Measurements from ENCODE around the gene RAPGEF2. TPM values are rescaled to one million over a fixed set of nuclear protein-coding genes. Genes with fewer than 3 reads are reported as not detected.
"Not testable (repeated sequence)": the region's sequence is repeated elsewhere in the genome, so short reads cannot be mapped to it uniquely, and the experiment has no call there.

The RAPGEF2 gene
- polyA plus RNA-seq, 1 donor from 2014 or later, result 0.44 TPM

DNA sequence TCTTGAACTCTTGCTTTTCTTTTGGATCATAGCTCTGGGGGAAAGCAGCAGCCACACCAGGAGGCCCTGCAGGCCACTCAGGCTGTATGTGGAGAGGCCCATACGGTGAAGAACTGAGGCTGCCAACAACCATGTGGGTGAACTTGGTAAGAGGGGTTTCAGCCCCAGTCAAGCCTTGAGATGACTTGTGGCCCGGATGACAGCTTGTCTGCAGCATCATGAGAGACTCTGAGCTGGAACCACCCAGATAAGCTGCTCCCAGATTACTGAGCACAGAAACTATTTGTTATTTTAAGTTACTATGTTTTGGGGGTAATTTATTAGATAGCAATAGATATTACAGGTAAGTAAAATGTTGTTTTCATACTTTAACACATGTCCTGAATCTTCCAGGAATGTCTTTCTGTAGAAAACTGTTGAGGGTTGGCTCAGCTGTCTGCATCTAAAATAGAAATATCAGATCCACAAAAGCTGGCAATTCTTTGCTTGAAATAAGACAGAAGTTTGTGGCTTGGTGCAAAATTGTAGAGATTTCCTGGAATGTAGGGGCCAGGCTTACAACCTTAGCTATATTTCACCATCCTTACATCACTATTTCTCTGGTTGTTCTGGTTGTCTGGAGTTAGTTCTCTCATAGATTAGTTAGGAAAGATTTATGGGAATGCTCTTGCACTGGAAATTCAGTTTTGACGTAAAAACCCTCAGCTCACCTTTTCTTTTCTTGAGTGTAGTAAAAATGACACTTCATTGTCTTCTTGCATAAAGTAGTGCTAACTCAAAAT, 272.1 kb downstream of the RAPGEF2 start:
- Mint-ChIP-seq H3K9me3 (no peaks in the 10 kb centered on the region), H3K4me1 (no peaks in the 10 kb centered on the region), H3K27me3 (peaks cover 6% of the 10 kb centered on the region), H3K4me3 (no peak overlapping the region), H3K27ac (no peak overlapping the region), H3K36me3 (no peaks in the 10 kb centered on the region)

- no peak overlapping the region for H3K4me3 Mint-ChIP-seq
- peaks cover 2% of the 10 kb centered on the region for H3K36me3 Mint-ChIP-seq
- no peaks in the 10 kb centered on the region for H3K9me3 Mint-ChIP-seq
- H3K27me3 Mint-ChIP-seq, result peaks cover 2% of the 10 kb centered on the region
- no peak overlapping the region for H3K27ac Mint-ChIP-seq
- H3K4me1 Mint-ChIP-seq, result no peaks in the 10 kb centered on the region
Observed at GRCh38 chr4:159376289-159376688, 273.4 kb downstream of the RAPGEF2 start.

DNA sequence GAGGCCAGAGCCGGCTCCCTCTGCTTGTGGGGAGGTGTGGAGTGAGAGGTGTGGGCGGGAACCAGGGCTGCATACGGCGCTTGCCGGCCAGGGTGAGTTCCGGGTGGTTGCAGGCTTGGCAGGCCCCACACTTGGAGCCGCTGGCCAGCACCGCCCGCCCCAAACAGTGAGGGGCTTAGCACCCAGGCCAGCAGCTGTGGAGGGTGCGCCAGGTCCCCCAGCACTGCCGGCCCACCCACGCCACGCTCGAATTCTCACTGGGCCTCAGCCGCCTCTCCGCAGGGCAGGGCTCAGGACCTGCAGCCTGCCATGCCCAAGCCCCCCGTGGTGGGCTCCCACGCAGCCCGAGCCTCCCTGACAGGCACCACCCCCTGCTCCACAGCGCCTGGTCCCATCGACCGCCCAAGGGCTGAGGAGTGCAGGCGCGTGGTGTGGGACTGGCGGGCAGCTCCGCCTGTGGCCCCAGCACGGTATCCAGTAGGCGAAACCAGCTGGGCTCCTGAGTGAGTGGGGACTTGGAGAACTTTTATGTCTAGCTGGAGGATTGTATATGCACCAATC, 275.3 kb downstream of the RAPGEF2 start:
- H3K4me1 Mint-ChIP-seq, result no peaks in the 10 kb centered on the region
- peaks cover 6% of the 10 kb centered on the region for H3K27me3 Mint-ChIP-seq
- no peak overlapping the region for H3K27ac Mint-ChIP-seq
- H3K4me3 Mint-ChIP-seq, result no peak overlapping the region
- H3K36me3 Mint-ChIP-seq, result peaks cover 2% of the 10 kb centered on the region
- no peaks in the 10 kb centered on the region for H3K9me3 Mint-ChIP-seq

DNA sequence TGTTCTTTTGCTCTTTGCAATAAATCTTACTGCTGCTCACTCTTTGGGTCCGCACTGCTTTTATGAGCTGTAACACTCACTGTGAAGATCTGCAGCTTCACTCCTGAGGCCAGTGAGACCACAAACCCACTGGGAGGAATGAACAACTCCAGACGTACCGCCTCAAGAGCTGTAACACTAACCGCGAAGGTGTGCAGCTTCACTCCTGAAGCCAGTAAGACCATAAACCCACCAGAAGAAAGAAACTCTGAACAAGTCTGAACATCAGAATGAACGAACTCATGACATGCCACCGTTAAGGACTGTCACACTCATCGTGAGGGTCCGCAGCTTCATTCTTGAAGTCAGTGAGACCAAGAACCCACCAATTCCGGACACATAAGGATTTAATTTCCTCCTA, 276.2 kb downstream of the RAPGEF2 start:
- not testable (repeated sequence) for H3K27ac Mint-ChIP-seq, H3K4me3 Mint-ChIP-seq, H3K4me1 Mint-ChIP-seq, H3K36me3 Mint-ChIP-seq, H3K9me3 Mint-ChIP-seq, H3K27me3 Mint-ChIP-seq

GRCh38 chr4:159379836-159380235, 277.0 kb downstream of the RAPGEF2 start:
- Mint-ChIP-seq H3K27ac (no peak overlapping the region), H3K4me1 (no peaks in the 10 kb centered on the region), H3K36me3 (peaks cover 2% of the 10 kb centered on the region), H3K9me3 (no peaks in the 10 kb centered on the region), H3K27me3 (peaks cover 6% of the 10 kb centered on the region), H3K4me3 (no peak overlapping the region)

DNA sequence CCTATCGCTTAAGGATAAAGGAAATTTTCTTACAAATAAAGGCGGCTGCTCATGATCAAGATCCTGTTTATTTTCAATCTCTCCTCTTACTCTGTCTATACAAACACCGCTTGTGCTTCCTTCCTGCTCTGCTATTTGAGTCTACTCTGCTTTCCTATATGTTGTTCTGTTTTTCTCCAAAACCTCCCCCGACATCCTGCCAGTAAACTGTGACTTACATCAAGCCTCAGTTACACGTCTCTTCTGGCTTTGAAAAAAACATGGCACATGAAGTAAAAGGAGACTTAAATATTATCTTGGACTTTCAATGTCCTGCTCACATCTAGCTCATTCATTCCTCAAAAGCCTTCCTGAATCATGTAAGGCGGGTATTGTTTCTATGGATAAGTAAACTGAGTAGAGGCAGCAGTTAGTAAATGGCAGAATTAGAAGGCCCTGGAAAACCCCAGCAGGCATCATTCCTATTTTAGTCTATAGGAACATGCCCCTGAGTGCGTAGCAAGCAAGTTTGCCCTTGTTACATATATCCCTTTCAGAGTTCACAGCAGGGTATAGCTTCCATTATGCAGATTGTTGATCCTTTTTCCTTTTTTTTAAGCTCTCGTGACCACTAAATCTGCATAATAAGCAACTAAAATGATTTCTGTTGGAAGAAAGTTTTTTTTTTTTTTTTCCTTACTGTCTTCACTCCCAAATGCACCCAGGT, 280.1 kb downstream of the RAPGEF2 start:
- no peak overlapping the region for H3K27ac Mint-ChIP-seq
- H3K9me3 Mint-ChIP-seq, result peaks cover 0 to 9% (median 0%) of the 10 kb centered on the region in 3 donors
- no peaks in the 10 kb centered on the region for H3K4me1 Mint-ChIP-seq
- H3K27me3 Mint-ChIP-seq, result peaks cover 5% of the 10 kb centered on the region
- no peak overlapping the region for H3K4me3 Mint-ChIP-seq
- H3K36me3 Mint-ChIP-seq, result peaks cover 2% of the 10 kb centered on the region

DNA sequence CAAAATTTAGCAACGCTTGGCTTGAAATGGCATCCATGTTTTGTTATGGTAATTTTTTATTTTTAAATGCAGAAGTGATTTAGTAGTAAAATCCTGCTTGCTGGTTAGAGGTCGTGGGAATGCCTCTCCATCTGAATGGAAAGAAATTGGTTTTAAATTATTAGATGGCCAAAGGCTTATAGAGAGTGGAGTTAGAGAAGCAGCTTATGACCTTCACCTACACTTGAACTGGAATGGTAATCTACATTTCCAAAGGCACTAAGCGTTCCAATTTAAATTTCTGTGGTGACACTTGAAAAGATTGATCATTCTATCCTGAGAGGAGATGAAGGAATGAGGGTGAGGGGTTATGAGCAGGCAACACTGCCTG, 280.7 kb downstream of the RAPGEF2 start:
- no peak overlapping the region for H3K27ac Mint-ChIP-seq

GRCh38 chr4:159384017-159384416, 281.1 kb downstream of the RAPGEF2 start:
- Mint-ChIP-seq H3K9me3 (peaks cover 0 to 9% (median 2%) of the 10 kb centered on the region in 3 donors), H3K4me3 (no peak overlapping the region), H3K4me1 (no peaks in the 10 kb centered on the region), H3K27ac (no peak overlapping the region), H3K27me3 (peaks cover 5% of the 10 kb centered on the region), H3K36me3 (peaks cover 2% of the 10 kb centered on the region)

More for the DNA sequence above, 280.7 kb downstream of the RAPGEF2 start:
- peaks cover 2% of the 10 kb centered on the region for H3K36me3 Mint-ChIP-seq
- H3K4me3 Mint-ChIP-seq, result no peak overlapping the region
- H3K27me3 Mint-ChIP-seq, result peaks cover 5% of the 10 kb centered on the region
- peaks cover 0 to 9% (median 0%) of the 10 kb centered on the region in 3 donors for H3K9me3 Mint-ChIP-seq
- H3K4me1 Mint-ChIP-seq, result no peaks in the 10 kb centered on the region

GRCh38 chr4:159384632-159385031, 281.8 kb downstream of the RAPGEF2 start:
- Mint-ChIP-seq H3K27me3 (peaks cover 5% of the 10 kb centered on the region), H3K4me3 (no peak overlapping the region), H3K4me1 (no peaks in the 10 kb centered on the region), H3K9me3 (peaks cover 0 to 9% (median 2%) of the 10 kb centered on the region in 3 donors), H3K36me3 (peaks cover 4% of the 10 kb centered on the region), H3K27ac (no peak overlapping the region)

DNA sequence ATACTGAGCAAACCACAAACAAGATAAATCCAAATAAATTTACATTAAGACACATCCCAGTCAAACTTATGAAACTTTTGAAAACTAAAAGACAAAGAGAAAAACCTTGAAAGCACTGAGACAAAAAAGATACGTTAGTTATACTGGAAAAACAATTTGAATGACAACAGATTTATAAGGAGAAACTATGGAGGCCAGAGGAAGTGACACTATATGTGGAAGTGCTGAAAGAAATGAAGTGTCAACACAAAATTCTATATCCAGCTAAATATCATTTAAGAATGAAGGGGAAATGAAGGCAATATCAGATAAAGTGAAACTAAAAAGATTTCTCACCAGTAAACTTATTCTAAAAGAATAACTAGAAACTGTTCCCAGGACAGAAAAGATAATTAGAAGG, 283.7 kb downstream of the RAPGEF2 start:
- Mint-ChIP-seq H3K4me1 (no peaks in the 10 kb centered on the region), H3K9me3 (peaks cover 0 to 9% (median 2%) of the 10 kb centered on the region in 3 donors), H3K36me3 (peaks cover 2% of the 10 kb centered on the region), H3K27me3 (peaks cover 8% of the 10 kb centered on the region), H3K27ac (no peak overlapping the region), H3K4me3 (no peak overlapping the region)

DNA sequence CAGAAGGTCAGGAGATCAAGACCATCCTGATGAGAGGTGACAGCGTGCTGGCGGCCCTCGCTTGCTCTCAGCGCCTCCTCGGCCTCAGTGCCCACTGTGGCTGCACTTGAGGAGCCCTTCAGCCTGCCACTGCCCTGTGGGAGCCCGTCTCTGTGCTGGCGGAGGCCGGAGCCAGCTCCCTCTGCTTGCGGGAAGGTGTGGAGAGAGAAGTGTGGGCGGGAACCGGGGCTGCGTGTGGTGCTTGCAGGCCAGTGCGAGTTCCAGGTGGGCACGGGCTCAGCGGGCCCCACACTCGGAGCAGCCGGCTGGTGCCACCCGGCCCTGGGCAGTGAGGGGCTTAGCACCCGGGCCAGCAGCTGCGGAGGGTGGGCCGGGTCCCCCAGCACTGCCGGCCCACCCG, 286.9 kb downstream of the RAPGEF2 start:
- H3K36me3 Mint-ChIP-seq, result peaks cover 2% of the 10 kb centered on the region
- H3K27me3 Mint-ChIP-seq, result peaks cover 4% of the 10 kb centered on the region
- no peak overlapping the region for H3K4me3 Mint-ChIP-seq
- no peaks in the 10 kb centered on the region for H3K4me1 Mint-ChIP-seq
- peaks cover 0 to 9% (median 2%) of the 10 kb centered on the region in 3 donors for H3K9me3 Mint-ChIP-seq
- no peak overlapping the region for H3K27ac Mint-ChIP-seq

- peaks cover 2% of the 10 kb centered on the region for H3K36me3 Mint-ChIP-seq
- H3K9me3 Mint-ChIP-seq, result peaks cover 0 to 9% (median 2%) of the 10 kb centered on the region in 3 donors
- H3K27me3 Mint-ChIP-seq, result peaks cover 4% of the 10 kb centered on the region
- H3K27ac Mint-ChIP-seq, result no peak overlapping the region
- no peak overlapping the region for H3K4me3 Mint-ChIP-seq
- no peaks in the 10 kb centered on the region for H3K4me1 Mint-ChIP-seq
Observed at GRCh38 chr4:159390648-159391047, 287.8 kb downstream of the RAPGEF2 start.

DNA sequence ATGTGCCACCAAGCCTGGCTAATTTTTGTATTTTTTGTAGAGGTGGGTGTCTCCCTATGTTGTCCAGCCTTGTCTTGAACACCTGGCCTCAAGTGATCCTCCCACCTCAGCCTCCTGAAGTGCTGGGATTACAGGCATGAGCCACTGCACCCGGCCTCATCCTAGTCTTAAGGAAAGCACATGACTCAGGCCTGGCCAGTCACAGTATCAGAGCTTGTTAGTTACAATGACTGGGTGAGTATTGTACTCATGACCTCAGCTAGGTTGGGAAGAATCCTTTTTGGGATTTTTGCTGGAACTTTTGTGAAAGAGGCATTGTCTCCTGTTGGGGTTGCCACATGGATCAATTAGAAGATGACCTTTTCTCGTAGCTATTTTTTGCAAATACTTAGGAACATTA, 292.8 kb downstream of the RAPGEF2 start:
- H3K27me3 Mint-ChIP-seq, result peaks cover 2% of the 10 kb centered on the region
- H3K4me1 Mint-ChIP-seq, result peaks cover 0 to 2% (median under 1%) of the 10 kb centered on the region in 3 donors
- H3K36me3 Mint-ChIP-seq, result no peaks in the 10 kb centered on the region
- no peak overlapping the region for H3K4me3 Mint-ChIP-seq
- no peaks in the 10 kb centered on the region for H3K9me3 Mint-ChIP-seq
- H3K27ac Mint-ChIP-seq, result no peak overlapping the region

GRCh38 chr4:159396151-159396550, 293.3 kb downstream of the RAPGEF2 start:
- peaks cover 0 to 5% (median 2%) of the 10 kb centered on the region in 3 donors for H3K4me1 Mint-ChIP-seq
- no peak overlapping the region for H3K4me3 Mint-ChIP-seq
- H3K36me3 Mint-ChIP-seq, result no peaks in the 10 kb centered on the region
- no peak overlapping the region for H3K27ac Mint-ChIP-seq
- no peaks in the 10 kb centered on the region for H3K9me3 Mint-ChIP-seq
- H3K27me3 Mint-ChIP-seq, result peaks cover 3% of the 10 kb centered on the region

DNA sequence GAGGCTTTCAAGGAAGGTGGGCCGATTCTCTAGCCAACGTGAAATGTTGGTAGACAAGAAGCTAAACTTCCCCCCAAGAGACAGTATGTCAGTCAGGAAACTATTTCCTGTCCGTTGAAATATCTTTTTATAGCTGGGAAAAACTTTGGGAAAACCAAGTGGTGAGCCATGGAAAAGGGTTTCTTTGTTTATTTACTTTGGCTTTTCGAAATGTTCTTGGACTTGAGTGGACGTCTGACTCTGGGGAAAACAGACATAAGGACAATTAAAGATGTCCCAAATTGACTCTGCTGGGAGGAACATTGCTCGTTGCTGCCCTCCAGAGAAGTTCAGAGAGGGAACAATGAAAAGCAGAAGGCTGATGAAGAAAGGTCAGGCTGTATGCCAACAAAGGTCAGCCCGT, 295.4 kb downstream of the RAPGEF2 start:
- Mint-ChIP-seq H3K9me3 (peaks cover 0 to 3% (median 0%) of the 10 kb centered on the region in 3 donors), H3K4me1 (peaks cover 0 to 6% (median 2%) of the 10 kb centered on the region in 3 donors), H3K27ac (peak overlapping the region in 1 of 3 donors; percentile 5)

More for the DNA sequence above, 295.4 kb downstream of the RAPGEF2 start:
- Mint-ChIP-seq H3K36me3 (no peaks in the 10 kb centered on the region), H3K4me3 (peak overlapping the region in 1 of 4 donors; percentile 21), H3K27me3 (peaks cover 4% of the 10 kb centered on the region)

Measured in IgD-negative memory B cell (primary cell).